ENCODE measurements around the gene ZFP90.

Gene ZFP90

GRCh38 chr16:68617734-68618133 is 78.6 kb downstream of the ZFP90 start:
- Histone ChIP-seq H3K27me3 (ENCODE audit: control insufficient read depth, low read length) (no peaks in the 10 kb centered on the region; the same call in 1 of the 2 replicates), H3K4me1 (ENCODE audit: control insufficient read depth, low read length) (no peaks in the 10 kb centered on the region), H3K4me2 (ENCODE audit: low read length) (no peak overlapping the region), H3K79me2 (ENCODE audit: control insufficient read depth, low read length) (no peaks in the 10 kb centered on the region), H3K27ac (ENCODE audit: low read depth, low read length) (no peak overlapping the region), H3K9me3 (ENCODE audit: control insufficient read depth, insufficient read depth, low read length) (no peaks in the 10 kb centered on the region), H3K4me3 (ENCODE audit: low read length) (no peak overlapping the region), H3K36me3 (ENCODE audit: control insufficient read depth, low read length) (no peaks in the 10 kb centered on the region), H4K20me1 (ENCODE audit: control insufficient read depth, insufficient read depth, low read depth, low read length) (no peaks in the 10 kb centered on the region), H3K9me2 (replicated peaks; ENCODE audit: control insufficient read depth, low read length) (no peaks in the 10 kb centered on the region), H3F3A (ENCODE audit: control insufficient read depth, insufficient read depth) (no peaks in the 10 kb centered on the region)
- TF ChIP-seq, protein P1, sequence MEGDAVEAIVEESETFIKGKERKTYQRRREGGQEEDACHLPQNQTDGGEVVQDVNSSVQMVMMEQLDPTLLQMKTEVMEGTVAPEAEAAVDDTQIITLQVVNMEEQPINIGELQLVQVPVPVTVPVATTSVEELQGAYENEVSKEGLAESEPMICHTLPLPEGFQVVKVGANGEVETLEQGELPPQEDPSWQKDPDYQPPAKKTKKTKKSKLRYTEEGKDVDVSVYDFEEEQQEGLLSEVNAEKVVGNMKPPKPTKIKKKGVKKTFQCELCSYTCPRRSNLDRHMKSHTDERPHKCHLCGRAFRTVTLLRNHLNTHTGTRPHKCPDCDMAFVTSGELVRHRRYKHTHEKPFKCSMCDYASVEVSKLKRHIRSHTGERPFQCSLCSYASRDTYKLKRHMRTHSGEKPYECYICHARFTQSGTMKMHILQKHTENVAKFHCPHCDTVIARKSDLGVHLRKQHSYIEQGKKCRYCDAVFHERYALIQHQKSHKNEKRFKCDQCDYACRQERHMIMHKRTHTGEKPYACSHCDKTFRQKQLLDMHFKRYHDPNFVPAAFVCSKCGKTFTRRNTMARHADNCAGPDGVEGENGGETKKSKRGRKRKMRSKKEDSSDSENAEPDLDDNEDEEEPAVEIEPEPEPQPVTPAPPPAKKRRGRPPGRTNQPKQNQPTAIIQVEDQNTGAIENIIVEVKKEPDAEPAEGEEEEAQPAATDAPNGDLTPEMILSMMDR (IDR thresholded peaks at IDR 0.05; ENCODE audit: low read depth, low read length, poor library complexity, severe bottlenecking), result no peak
- TF ChIP-seq EZH2phosphoT487 (IDR thresholded peaks at IDR 0.05; ENCODE audit: borderline replicate concordance, low read length), result no peak
